Chondrocyte (in vitro differentiated cells): ENCODE data around the gene C20orf144. TPM values are rescaled to one million over a fixed set of nuclear protein-coding genes. Genes with fewer than 3 reads are reported as not detected.

Experiments
- DNase-seq: peaks from one replicate; pipeline ENCODE4 v3.0.0; 2021; ENCODE audit warnings: mixed read lengths, low spot score
- H3K27ac Mint-ChIP-seq: one replicate; pipeline ENCODE4 v1.8.0; 2021; ENCODE audit warnings: mild to moderate bottlenecking, moderate library complexity, mixed read lengths; ENCODE audit not compliant: unreplicated experiment
- H3K27me3 Mint-ChIP-seq: 2 replicates; pipeline ENCODE4 v1.8.0; 2021; ENCODE audit warnings: low read depth, mixed read lengths
- H3K36me3 Mint-ChIP-seq: 2 replicates; pipeline ENCODE4 v1.8.0; 2021; ENCODE audit warnings: low read depth, mixed read lengths
- H3K4me1 Mint-ChIP-seq: 2 replicates; pipeline ENCODE4 v1.8.0; 2021; ENCODE audit warnings: low read depth, mild to moderate bottlenecking, mixed read lengths
- H3K4me3 Mint-ChIP-seq: one replicate; pipeline ENCODE4 v1.8.0; 2021; ENCODE audit warnings: mild to moderate bottlenecking, moderate library complexity, mixed read lengths; ENCODE audit not compliant: unreplicated experiment
- H3K9me3 Mint-ChIP-seq: 2 replicates; pipeline ENCODE4 v1.8.0; 2021; ENCODE audit warnings: low read depth, mixed read lengths
- total RNA-seq: library from RNA; stranded (reverse); gene quantifications from 3 replicates; pipeline ENCODE4 v1.2.1, GENCODE V29; 2021
- TF ChIP-seq, protein P1 (sequence below): fragments of 200-600 bp; sonication (generic); IDR thresholded peaks from 2 replicates; pipeline ENCODE4 v1.5.0; 2021; ENCODE audit warnings: antibody characterized with exemption, mild to moderate bottlenecking, moderate library complexity

C20orf144 gene
- total RNA-seq, 1 donor from 2014 or later = 0.10 TPM

DNA sequence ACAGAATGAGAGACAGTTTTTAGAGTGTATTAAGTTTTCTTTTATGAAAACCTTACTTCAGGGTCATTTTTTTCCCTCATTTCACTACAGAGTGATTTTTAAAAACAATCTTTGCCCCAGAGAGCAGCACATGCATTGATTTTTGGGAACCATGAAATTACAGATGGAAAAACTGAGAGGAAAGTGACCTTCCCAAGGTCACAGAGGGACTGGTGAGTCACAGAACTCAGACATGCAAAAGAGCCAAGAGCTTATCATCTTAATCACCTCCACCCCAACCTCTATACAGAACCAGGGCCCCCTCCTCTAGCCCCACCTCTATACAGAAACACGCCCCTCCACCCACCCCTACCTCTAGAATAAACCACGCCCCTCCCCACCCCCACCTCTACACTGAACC lies 47.3 kb downstream of the C20orf144 start:
- H3K4me1 Mint-ChIP-seq = no peaks in the 10 kb centered on the region
- no peak overlapping the region for H3K27ac Mint-ChIP-seq
- TF ChIP-seq, protein P1, sequence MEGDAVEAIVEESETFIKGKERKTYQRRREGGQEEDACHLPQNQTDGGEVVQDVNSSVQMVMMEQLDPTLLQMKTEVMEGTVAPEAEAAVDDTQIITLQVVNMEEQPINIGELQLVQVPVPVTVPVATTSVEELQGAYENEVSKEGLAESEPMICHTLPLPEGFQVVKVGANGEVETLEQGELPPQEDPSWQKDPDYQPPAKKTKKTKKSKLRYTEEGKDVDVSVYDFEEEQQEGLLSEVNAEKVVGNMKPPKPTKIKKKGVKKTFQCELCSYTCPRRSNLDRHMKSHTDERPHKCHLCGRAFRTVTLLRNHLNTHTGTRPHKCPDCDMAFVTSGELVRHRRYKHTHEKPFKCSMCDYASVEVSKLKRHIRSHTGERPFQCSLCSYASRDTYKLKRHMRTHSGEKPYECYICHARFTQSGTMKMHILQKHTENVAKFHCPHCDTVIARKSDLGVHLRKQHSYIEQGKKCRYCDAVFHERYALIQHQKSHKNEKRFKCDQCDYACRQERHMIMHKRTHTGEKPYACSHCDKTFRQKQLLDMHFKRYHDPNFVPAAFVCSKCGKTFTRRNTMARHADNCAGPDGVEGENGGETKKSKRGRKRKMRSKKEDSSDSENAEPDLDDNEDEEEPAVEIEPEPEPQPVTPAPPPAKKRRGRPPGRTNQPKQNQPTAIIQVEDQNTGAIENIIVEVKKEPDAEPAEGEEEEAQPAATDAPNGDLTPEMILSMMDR = no peak
- no peak for DNase-seq
- peaks cover 5% of the 10 kb centered on the region for H3K36me3 Mint-ChIP-seq
- H3K9me3 Mint-ChIP-seq = no peaks in the 10 kb centered on the region
- H3K27me3 Mint-ChIP-seq = no peaks in the 10 kb centered on the region
- H3K4me3 Mint-ChIP-seq = no peak overlapping the region

DNA sequence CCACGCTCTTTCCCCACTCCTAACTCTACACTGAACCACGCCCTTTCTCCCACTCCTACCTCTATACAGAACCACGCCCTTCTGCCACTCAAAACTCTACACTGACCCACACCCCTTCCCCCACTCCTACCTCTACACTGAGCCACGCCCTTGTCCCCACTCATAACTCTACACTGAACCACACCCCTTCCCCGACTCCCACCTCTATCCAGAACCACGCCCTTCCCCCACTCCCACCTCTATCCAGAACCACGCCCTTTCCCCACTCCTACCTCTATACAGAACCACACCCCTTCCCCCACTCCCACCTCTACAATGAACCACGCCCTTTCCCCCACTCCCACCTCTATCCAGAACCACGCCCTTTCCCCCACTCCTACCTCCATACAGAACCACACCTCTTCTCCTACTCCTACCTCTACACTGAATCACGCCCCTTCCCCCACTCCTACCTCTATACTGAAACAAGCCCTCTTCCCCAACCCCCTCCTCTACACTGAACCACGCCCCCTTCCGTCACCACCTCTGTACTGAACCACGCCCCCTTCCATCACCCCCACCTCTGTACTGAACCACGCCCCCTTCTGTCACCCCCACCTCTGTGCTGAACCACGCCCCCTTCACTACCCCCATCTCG lies 47.9 kb downstream of the C20orf144 start:
- TF ChIP-seq, protein P1 = no peak

DNA sequence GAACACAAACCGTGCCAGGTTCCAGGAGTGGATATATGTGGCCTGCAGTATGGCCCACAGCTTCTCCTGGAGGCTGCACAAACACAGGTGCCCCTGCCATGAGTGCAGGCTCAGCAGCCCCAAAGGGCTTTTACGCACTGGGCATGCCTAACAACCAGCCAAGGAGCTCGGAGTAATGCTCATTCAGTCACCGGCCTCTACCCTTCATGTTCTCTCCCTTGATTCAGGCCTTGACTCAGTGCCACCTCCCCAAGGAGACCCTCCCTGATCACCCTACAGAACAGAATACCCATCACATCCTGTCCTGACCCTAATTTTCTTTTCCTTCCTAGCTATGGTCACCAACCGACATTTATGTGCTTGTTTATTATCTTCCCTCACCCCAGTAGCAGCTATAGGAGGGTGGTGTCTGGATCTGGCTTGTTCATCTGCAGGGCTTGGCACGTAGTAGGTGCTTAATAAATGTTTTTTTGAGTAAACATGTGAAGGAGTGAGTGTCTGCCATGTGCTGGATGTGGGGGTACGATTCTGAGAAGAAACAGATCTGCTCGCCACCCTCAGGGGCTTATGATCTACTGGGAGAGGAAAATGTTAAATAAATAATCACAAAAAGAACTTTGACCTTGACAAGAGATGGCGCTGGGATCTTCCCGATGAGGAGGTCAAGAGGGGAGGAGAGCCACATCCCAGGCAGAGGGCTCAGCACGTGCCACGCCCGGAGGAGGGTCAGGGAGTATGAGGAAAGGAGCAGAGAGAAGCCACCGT lies 48.7 kb downstream of the C20orf144 start:
- Mint-ChIP-seq H3K4me3 (no peak overlapping the region), H3K27ac (no peak overlapping the region), H3K36me3 (peaks cover 5% of the 10 kb centered on the region), H3K4me1 (no peaks in the 10 kb centered on the region), H3K27me3 (no peaks in the 10 kb centered on the region), H3K9me3 (no peaks in the 10 kb centered on the region)
- no peak for DNase-seq
- TF ChIP-seq, protein P1 = no peak

More for the DNA sequence above, 47.9 kb downstream of the C20orf144 start:
- Mint-ChIP-seq H3K36me3 (peaks cover 5% of the 10 kb centered on the region), H3K27me3 (no peaks in the 10 kb centered on the region), H3K4me3 (no peak overlapping the region), H3K9me3 (no peaks in the 10 kb centered on the region), H3K27ac (no peak overlapping the region), H3K4me1 (no peaks in the 10 kb centered on the region)
- no peak for DNase-seq

DNA sequence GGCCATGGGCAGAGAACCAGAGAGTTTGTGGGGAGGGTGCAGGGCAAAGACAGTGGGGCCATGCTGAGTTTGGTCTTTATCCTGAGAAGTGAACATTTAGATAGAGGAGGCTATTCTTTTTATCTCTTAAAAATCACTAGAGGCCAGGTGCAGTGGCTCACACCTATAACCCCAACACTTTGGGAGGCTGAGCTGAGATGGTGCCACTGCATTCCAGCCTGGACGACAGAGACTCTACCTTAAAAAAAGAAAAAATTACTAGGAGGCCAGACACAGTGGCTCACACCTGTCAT lies 49.3 kb downstream of the C20orf144 start:
- peaks cover 5% of the 10 kb centered on the region for H3K36me3 Mint-ChIP-seq
- DNase-seq = no peak
- no peak overlapping the region for H3K4me3 Mint-ChIP-seq
- H3K27me3 Mint-ChIP-seq = no peaks in the 10 kb centered on the region
- no peaks in the 10 kb centered on the region for H3K4me1 Mint-ChIP-seq
- no peaks in the 10 kb centered on the region for H3K9me3 Mint-ChIP-seq
- no peak overlapping the region for H3K27ac Mint-ChIP-seq
- TF ChIP-seq, protein P1 = no peak

Other genes with a start within 250 kb of the C20orf144 start
- gene SNTA1, start 218.6 kb upstream of the C20orf144 start, total RNA-seq = 22.3 to 68.1 TPM (median 63.3 TPM) in 3 replicates
- 14.7 to 23.6 TPM (median 23.5 TPM) in 3 replicates for gene CBFA2T2, start 172.2 kb upstream of the C20orf144 start, total RNA-seq
- gene ACTL10, start 4.6 kb downstream of the C20orf144 start, total RNA-seq = 0.60 to 2.5 TPM (median 2.3 TPM) in 3 replicates
- 23.5 to 35.5 TPM (median 32.5 TPM) in 3 replicates for gene NECAB3, start 12.1 kb downstream of the C20orf144 start, total RNA-seq
- gene E2F1, start 24.1 kb downstream of the C20orf144 start, total RNA-seq = 7.5 to 17.0 TPM (median 7.6 TPM) in 3 replicates
- gene PXMP4, start 58.0 kb downstream of the C20orf144 start, total RNA-seq = 4.9 to 6.7 TPM (median 6.4 TPM) in 3 replicates
- gene ZNF341, start 69.7 kb downstream of the C20orf144 start, total RNA-seq = 2.7 to 3.1 TPM (median 2.8 TPM) in 3 replicates
- 78.8 to 124 TPM (median 122 TPM) in 3 replicates for gene CHMP4B, start 149.0 kb downstream of the C20orf144 start, total RNA-seq